Measurements from ENCODE around the gene MRPS24. TPM values are rescaled to one million over a fixed set of nuclear protein-coding genes. Genes with fewer than 3 reads are reported as not detected.

MRPS24 gene
- total RNA-seq, 1 donor from 2014 or later = 101 TPM

DNA sequence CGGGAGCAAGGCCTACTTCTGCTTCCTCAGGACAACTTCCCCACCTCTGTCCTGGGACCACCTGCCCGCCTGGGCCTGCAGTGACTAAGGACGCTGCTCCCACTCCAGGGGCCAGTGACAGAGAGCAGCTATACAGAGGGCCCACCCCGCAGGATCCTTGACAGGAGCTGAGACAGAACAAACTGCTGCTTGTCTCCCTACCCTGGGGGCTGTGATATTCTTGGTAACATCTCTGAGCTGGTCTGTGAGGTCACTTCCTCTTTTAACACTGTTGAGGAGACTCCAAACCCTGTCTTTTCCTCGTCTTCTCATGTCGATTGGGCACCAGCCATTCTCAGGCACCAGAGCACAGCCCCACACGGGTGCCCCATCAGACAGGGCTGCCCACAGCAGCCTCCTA is 6.9 kb upstream of the MRPS24 start:
- H3K27ac Mint-ChIP-seq = no peak overlapping the region
- peaks cover 17% of the 10 kb centered on the region for H3K4me1 Mint-ChIP-seq (ENCODE audit: unreplicated experiment)
- peaks cover 8% of the 10 kb centered on the region for H3K36me3 Mint-ChIP-seq
- no peaks in the 10 kb centered on the region for H3K9me3 Mint-ChIP-seq
- TF ChIP-seq, protein P1, sequence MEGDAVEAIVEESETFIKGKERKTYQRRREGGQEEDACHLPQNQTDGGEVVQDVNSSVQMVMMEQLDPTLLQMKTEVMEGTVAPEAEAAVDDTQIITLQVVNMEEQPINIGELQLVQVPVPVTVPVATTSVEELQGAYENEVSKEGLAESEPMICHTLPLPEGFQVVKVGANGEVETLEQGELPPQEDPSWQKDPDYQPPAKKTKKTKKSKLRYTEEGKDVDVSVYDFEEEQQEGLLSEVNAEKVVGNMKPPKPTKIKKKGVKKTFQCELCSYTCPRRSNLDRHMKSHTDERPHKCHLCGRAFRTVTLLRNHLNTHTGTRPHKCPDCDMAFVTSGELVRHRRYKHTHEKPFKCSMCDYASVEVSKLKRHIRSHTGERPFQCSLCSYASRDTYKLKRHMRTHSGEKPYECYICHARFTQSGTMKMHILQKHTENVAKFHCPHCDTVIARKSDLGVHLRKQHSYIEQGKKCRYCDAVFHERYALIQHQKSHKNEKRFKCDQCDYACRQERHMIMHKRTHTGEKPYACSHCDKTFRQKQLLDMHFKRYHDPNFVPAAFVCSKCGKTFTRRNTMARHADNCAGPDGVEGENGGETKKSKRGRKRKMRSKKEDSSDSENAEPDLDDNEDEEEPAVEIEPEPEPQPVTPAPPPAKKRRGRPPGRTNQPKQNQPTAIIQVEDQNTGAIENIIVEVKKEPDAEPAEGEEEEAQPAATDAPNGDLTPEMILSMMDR (conservative IDR thresholded peaks at IDR 0.05) = no peak
- no peak for DNase-seq (ENCODE audit: extremely low spot score, unreplicated experiment)
- H3K27me3 Mint-ChIP-seq = no peaks in the 10 kb centered on the region
- no peak overlapping the region for H3K4me3 Mint-ChIP-seq

DNA sequence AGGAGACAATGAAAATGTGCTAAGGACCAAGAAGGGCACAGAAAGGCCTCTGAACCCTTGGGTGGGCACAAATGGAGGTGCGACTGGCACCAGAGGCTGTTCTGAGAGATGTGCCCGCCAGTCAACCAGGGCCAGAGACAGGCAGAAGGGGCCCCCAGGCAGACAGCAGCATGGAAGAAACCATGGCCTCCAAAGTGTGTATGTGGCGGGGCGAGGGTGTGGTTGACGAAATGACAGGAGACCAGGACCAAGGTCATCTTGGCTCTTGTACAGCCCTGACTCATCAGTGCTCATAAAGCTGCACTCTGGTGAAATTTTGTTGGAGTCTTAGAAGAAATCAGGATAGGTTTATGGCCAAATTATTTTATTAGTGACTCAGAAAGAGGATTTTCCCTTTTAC is 4.0 kb upstream of the MRPS24 start:
- TF ChIP-seq, protein P1 (conservative IDR thresholded peaks at IDR 0.05) = no peak
- no peak for DNase-seq (ENCODE audit: extremely low spot score, unreplicated experiment)
- peak overlapping the region; percentile 67 for H3K27ac Mint-ChIP-seq
- H3K36me3 Mint-ChIP-seq = peaks cover 4% of the 10 kb centered on the region
- H3K27me3 Mint-ChIP-seq = no peaks in the 10 kb centered on the region
- peaks cover 28% of the 10 kb centered on the region for H3K4me1 Mint-ChIP-seq (ENCODE audit: unreplicated experiment)
- no peaks in the 10 kb centered on the region for H3K9me3 Mint-ChIP-seq
- no peak overlapping the region for H3K4me3 Mint-ChIP-seq

DNA sequence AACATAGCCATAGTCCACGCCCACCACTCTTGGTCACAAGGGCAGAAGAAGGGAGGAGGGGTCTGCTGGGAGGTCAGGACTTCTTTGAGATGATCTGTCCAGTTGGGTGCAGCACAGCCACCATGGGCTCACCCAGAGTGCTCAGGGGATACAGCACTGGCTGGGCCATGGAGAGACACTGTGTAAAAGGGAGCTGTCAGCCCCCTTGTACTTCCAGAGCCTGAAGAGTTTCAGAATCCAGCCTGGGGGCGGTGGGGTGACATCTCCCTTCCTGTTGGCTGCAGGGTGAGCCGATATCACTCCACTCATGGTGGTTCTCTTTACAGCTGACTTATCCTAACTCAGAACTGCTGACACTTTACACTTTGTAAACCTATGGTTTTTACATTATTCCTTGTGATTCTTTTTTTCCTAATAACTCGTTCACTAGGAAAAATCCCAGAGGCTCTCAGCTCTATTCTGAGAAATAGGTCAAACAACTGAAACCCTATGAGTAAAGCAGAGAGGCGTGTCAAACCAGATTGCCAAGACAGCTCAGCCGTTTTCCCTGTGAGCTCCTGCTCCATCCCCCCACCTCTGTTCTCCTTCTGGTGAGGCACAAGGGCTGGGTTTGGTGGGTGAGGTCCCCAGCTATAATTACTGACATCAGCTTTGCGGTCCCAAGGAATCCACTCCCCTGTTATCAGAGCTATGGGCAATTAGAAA is 3.2 kb upstream of the MRPS24 start:
- TF ChIP-seq, protein P1 (conservative IDR thresholded peaks at IDR 0.05) = no peak
- Mint-ChIP-seq H3K27ac (peak overlapping the region; percentile 67), H3K4me3 (no peak overlapping the region), H3K4me1 (ENCODE audit: unreplicated experiment) (peaks cover 28% of the 10 kb centered on the region), H3K36me3 (peaks cover 4% of the 10 kb centered on the region), H3K9me3 (no peaks in the 10 kb centered on the region), H3K27me3 (no peaks in the 10 kb centered on the region)
- no peak for DNase-seq (ENCODE audit: extremely low spot score, unreplicated experiment)

DNA sequence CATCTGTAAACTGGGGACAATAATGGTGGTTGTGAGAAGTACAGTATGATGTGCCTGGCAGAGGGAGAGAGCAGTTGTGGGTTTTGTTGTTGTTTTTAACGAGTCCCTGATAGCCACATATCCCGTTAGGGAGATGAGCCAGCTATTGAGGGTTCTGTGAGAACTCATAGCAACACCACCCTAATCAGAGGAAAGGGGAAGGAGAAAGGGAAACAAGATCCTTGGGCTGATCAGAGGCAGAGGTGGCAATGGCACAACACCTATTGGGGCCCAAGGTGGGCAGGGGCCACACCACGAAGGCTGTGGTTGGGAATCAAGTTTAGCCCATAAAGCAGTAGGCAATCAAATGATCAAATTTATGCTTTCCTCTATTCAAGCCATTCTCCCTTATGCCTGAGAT is 1.7 kb upstream of the MRPS24 start:
- no peaks in the 10 kb centered on the region for H3K9me3 Mint-ChIP-seq
- no peak for DNase-seq (ENCODE audit: extremely low spot score, unreplicated experiment)
- H3K36me3 Mint-ChIP-seq = peaks cover 4% of the 10 kb centered on the region
- H3K27ac Mint-ChIP-seq = peak overlapping the region; percentile 65
- peak overlapping the region; percentile 57 for H3K4me3 Mint-ChIP-seq
- peaks cover 28% of the 10 kb centered on the region for H3K4me1 Mint-ChIP-seq (ENCODE audit: unreplicated experiment)
- no peaks in the 10 kb centered on the region for H3K27me3 Mint-ChIP-seq
- TF ChIP-seq, protein P1 (conservative IDR thresholded peaks at IDR 0.05) = no peak

DNA sequence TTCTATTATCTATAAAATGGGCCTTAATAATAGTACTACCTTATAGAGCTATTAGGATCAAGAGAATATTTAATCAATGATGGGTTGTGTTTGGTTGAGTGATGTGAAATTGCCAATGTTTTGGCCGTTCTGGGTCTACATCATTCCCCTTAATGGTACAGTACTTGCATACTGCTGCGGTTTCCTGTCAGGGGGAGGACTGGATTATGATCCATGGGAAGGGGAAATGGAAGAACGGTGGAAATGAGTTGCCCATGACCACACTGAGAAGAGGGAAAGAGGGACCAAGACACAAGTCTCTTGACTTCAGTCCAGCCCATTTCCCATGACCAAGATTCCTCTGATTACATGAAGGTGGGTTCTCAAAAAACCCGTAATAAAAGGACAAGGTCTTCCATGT is 999 bp upstream of the MRPS24 start:
- peak overlapping the region; percentile 29 for H3K4me3 Mint-ChIP-seq
- no peak for DNase-seq (ENCODE audit: extremely low spot score, unreplicated experiment)
- no peaks in the 10 kb centered on the region for H3K27me3 Mint-ChIP-seq
- peaks cover 8% of the 10 kb centered on the region for H3K36me3 Mint-ChIP-seq
- TF ChIP-seq, protein P1 (conservative IDR thresholded peaks at IDR 0.05) = no peak
- H3K4me1 Mint-ChIP-seq (ENCODE audit: unreplicated experiment) = peaks cover 28% of the 10 kb centered on the region
- H3K9me3 Mint-ChIP-seq = no peaks in the 10 kb centered on the region
- H3K27ac Mint-ChIP-seq = peak overlapping the region; percentile 96

Data from type B pancreatic cell (in vitro differentiated cells).